HG03108 (cell line): ENCODE data around the gene MGAT4C.

ENCODE experiments used
- ATAC-seq: cut with Tn5 transposase; IDR thresholded peaks from one replicate; pipeline ENCODE4 v1.9.1; 2021; ENCODE audit warnings: moderate library complexity; ENCODE audit not compliant: unreplicated experiment

The MGAT4C gene

DNA sequence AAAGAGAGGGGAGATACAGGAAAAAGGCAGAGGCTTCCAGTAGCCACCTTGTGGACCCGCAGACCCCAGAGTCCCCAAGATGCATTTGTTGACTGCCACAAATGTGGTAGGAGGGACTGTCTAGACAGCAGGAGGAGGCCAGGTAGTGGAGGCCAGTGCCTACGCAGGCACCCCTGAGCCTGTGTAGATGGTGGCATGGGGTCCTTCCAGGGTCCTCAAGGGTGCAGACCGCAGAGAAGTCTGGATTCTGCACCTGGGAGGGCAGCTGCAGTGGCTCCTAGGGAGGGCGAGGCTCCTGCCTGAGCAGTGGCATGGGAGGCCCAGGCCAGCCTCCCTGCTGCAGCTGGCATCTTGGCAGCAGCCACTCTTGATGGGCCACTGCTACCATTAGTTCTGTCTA is 262.4 kb downstream of the MGAT4C start:
- no peak for ATAC-seq

DNA sequence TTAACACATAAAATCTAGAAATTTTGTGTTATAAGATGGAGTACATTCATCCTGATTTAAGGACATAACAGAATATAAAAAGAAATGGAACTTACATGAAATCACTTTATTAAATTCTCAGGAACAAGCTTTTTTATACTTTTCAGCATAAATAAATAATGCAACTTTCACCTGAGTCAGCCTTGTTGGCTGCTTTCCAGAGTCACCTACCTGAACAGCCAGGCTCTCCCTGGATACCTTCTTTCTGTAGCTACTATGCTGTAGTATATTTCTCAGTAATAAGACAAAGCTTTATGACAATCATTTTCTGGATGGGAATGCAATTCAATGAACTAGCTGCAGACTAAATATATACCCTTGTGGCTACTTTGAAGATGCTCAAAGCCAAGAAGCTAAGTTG is 270.2 kb downstream of the MGAT4C start:
- no peak for ATAC-seq

DNA sequence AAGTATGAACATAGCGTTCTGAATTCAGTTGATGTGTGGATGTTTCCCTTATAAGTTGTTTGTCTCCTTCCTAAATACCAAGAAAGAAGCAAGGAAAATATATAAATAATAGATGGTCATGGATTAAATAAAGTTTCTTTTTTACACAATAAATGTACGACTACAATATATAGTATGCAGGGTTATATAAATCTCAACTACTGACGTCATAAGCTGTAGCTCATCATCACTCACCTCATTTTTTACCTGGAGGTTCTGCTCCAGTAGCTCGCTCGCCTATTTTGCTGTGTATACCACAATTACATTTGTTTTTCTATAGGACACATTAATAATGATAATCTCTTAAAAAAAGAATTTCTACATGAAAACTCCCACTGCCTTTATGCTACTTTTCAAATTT is 272.6 kb downstream of the MGAT4C start:
- ATAC-seq = no peak

DNA sequence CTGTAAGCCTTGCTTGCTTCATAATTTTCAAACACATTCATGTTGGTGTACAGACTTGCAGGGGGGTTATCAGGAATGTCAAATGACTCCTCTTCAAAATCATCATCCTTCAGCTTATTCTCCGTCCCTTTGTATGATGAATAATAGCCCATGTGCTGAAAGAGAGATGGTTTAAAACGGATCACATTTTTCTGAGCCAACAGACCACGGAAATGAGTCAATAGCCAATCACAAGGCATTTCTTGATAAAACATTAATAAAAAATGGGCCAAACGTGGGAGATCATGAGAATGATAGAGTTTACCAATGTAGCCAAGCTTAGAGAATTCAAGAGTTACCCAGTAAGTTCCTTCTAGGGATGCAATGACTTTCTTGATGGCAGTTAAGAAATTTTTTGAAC is 276.6 kb downstream of the MGAT4C start:
- ATAC-seq = no peak

DNA sequence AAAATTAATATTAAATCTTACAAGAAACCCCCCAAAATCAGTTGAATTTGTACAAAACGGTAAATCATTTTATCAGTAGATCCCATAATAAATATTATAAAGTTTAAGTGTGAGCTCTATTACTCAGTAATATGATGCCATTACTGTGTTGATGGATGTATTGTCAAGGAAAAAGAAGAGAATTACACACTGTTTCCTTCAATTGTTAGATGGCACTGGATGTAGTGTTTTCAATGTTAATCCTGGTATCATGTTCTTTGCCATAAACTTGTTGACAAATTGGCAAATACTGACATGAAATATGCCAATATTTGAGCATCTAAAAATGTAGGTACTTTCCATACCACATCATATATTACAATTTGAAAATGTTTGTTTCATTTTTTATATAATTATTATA is 280.5 kb downstream of the MGAT4C start:
- no peak for ATAC-seq

DNA sequence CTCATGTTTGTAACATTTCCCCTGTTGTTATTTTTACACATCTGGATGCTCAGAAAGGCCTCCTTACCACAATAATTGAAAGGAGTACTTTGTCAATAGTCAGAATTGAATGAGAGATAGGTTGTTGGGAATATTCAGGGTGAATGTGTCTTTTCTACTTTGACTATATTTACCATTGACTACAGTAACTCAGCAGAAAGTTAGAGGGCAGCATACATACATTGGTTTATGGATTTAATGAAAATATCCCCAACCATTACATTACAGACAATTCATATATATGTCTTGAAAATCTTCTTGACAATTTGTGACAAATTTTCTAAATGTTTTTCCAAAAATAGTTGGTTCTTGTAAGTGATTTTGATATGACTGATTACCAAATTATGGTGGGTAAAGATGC is 284.4 kb downstream of the MGAT4C start:
- ATAC-seq = no peak

DNA sequence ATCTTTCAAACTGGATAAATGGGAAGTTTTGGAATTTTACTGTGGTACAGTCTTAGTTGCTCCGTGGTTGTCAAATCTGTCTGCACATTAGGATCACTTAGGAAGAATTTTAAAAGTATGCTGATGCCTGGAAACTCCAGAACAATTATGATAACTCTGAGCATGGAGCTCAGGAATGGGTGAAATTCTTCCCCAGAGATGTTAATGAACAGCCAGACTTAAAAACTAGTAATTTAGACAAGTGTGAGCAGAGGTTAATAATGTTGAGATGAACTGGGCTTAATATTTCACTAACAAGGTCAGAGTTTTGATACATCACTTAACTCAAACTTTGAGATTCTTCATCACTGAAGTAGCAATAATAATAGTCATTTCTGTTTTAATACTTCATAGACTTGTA is 287.6 kb downstream of the MGAT4C start:
- ATAC-seq = no peak

DNA sequence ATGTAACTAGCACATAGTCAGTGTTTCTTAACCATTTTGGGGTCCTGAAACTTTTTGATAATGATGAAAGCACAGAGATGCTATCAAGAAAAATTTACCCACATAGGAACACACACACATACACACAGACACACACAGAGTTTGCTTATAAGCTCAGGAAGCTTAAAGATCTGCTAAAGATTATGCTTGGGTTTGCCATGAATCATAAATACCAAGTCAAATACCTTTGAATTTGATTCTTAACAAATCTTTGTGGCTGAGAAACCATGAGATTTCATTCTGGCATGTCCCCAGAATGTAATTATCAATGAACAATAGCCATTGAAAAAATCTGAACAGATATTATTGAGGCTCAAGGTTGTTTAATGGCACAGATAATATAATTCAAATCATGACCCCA is 292.9 kb downstream of the MGAT4C start:
- no peak for ATAC-seq

DNA sequence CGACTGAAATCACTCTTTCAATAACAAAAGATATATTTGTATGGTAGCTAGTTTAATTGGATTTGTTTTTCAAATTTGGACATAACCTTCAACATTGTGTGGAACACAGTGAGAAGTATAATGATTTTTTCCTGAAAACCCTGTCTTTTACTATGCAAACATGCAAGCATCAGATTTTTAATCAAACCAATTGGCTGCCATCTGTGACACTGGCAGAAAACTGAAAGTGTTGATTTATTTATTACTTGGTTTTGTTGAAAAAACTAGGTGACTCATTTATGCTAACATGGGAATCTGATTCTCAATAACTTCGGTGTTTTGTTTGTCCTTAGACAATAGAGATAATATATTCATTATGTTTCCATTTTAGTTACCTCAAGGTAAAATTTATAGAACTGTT is 300.1 kb downstream of the MGAT4C start:
- no peak for ATAC-seq

DNA sequence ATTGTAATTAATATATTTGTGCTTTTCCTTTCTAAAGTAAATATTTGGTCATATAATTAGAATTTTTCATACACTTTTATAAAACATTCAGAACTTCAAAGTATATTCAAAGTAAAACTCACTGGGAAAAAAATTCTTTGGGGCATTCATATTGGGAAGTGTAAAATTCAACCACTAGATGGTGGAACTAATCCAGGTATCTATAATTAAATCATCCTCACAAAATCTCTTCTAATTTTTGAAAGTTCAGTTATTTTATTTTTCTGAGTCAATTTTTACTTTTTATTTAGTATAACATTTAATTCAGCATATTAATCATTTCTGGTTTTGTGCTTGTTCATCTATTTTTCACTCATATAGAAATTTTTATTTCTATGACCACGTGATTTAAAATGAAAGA is 301.1 kb downstream of the MGAT4C start:
- ATAC-seq = no peak

DNA sequence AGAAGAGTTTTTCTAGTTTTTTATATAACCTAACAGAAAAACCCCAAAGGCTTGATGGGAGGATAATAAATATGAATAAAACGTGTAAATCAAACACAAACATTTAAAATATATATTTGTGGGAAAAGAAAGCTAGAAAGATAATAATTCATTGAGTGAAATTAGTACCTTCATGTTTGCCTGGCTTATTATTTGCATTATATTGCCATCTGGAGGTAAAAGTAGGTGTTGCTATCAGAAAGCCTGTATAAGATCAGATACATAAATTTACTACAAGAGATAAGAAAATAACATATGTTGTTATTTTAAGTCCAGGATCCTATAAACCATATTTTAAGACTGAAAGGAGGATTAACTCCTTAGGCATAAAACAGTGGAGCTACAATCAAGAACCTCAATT is 304.4 kb downstream of the MGAT4C start:
- no peak for ATAC-seq

DNA sequence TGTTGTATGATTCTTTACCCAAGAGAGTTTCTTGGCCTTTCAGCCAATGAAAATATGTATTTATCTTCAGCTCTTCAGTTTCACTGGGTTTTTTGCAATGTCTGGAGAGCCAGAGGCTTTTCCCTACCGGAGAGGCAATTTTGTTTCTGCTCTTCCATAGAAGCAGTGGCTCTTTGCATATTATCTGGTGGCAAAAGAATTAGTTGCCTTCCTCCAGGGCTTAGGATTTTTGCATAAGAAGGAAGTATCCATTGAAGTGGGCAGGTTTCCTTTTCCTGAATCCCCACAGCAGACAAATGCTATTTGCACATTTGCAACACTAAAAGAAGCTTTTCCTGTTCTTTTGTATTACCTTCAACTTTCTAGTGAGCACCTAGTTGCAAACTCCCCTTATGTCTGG is 306.9 kb downstream of the MGAT4C start:
- ATAC-seq = no peak

DNA sequence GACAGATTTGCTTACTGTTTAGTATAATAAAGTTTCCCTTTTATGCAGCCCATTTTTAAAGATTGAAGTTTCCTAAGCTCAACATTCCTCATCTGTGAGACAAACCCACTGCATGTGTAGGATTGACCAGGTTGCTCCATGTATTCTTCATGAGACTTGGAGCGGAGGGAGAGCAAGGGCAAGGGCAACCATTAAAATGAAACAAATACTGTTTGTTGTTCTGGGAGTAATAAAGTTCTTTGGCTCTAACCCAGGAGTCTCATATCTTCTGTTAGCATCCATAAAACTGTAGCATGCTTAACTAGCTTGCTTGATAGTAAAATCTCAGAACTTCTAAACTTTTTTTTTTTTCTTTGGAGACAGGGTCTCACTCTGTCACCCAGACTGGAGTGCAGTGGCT is 307.9 kb downstream of the MGAT4C start:
- no peak for ATAC-seq

DNA sequence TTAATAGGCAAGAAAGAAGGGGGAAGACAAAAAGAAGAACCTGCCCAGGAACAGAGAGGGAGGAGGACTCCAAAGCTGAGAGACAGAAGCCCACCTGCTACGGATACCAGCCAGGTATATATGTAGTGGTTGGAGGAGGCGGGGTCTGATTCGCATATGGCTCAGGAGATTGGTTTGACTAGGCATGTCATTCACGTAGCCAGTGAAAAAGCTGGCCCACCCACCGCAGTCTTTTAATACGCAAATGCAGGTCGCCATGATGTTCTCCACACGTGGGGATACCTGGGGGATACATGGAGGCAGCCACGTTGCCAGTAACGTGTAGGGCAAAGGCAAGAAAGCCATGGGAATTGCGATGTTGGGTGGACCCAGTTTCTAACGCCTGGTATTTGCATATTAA is 308.9 kb downstream of the MGAT4C start:
- ATAC-seq = no peak

DNA sequence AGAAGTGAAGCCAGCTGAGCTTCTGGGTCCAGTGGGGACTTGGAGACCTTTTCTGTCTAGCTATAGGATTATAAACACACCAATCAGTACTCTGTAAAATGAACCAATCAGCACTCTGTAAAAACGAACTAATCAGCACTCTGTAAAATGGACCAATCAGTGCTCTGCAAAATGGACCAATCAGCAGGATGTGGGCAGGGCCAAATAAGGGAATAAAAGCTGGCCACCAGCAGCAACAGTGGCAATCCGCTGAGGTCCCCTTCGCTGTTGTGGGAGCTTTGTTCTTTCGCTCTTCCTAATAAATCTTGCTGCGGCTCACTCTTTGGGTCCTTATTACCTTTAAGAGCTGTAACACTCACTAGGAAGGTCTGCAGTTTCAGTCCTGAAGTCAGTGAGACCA is 309.8 kb downstream of the MGAT4C start:
- no peak for ATAC-seq

DNA sequence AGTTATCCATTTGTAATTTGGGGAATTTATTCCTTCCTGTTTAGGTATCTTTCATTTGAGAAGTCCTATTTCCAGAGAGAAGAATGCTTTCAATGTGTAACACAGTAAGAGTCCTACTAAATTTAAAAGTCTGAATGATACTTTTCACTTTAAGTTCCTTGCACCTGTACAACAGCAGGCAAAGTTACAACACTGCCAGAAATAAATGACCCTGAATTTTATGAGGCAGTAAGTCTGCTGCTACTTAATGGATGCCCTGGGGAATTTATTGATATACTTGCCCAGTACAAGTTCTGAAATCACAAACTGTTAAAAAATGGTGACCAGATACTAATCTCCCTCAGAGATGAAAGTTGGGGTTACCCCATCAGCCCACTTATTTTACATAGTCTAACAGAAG is 329.0 kb downstream of the MGAT4C start:
- ATAC-seq = no peak

DNA sequence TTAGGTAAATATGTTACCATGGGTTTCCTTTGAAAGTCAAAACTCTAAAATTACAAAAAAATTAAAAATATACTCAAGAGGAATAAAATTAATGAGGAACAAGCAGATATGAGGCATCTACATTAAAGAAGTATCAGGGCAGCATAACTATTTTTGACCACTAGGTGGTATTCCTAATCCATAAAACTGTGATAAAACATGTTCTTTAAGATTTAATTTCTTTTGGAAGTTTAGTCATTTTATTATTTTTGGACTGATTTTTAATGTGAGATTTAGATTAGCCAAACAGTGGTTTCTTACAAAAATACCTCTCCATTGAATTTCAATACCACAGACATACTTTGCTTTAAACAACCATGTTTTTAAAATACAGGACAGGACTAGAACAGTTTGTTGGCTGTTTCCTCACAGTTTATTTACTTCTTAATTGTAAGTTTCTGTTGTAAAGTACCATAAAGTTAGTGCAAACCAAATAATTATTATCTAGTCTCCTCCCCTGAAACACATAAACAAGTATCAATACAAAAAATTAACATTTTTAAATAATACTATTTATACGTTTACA is 332.3 kb downstream of the MGAT4C start:
- no peak for ATAC-seq

DNA sequence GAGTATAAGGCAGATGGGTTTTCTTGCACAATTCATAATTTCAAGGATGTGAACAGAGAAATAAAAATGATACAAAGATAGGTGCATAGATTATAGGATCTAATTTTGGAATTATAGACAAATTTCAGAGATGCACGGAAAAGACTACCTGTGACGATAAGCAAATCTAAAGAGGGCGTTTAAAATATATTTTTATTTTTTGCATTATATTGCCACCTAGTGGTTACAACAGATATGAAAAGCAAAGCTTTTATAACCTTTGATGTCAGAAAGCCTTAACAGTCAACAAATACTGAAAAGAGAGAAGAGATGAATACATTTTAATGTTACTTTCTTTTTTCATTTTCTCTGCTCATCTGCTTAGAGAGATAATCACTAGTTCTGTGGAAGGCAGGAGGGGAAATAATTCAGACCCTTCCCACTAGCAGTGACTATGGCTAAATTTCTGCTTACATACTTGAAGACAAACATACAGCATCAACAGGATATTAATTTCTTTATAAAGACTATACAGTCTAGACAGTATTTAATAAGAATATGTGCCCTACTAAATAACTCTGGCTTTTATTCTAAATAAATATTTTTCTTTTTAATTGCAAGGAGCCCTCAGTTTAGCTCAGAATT is 335.8 kb downstream of the MGAT4C start:
- ATAC-seq = peak; percentile 63
